GM21737 (cell line): ENCODE measurements around the gene KLHL20.
"Not testable (repeated sequence)": the region's sequence is repeated elsewhere in the genome, so short reads cannot be mapped to it uniquely, and the experiment has no call there.

Source experiments
- ATAC-seq: cut with Tn5 transposase; IDR thresholded peaks from one replicate; pipeline ENCODE4 v1.9.1; 2021; ENCODE audit warnings: mild to moderate bottlenecking, moderate library complexity; ENCODE audit not compliant: unreplicated experiment

Gene KLHL20

GRCh38 chr1:173714759-173715537 lies at the start of gene KLHL20:
KLHL20 (plus strand) TSS chr1:173714981; CDS start chr1:173716044, 1,063 bp downstream.
- peak; percentile 93 for ATAC-seq

GRCh38 chr1:173666646-173667045 lies 48.1 kb upstream of the KLHL20 start:
- ATAC-seq: no peak

- no peak for ATAC-seq
Observed at GRCh38 chr1:173669491-173669941, 45.3 kb upstream of the KLHL20 start, which contains the start of gene ANKRD45. ANKRD45 (minus strand) TSS chr1:173669851; CDS start chr1:173659418, 10,433 bp downstream.

GRCh38 chr1:173674496-173674895 lies 40.3 kb upstream of the KLHL20 start:
- not testable (repeated sequence) for ATAC-seq

- not testable (repeated sequence) for ATAC-seq
Observed at GRCh38 chr1:173680152-173680551, 34.6 kb upstream of the KLHL20 start.

- ATAC-seq: no peak
Observed at GRCh38 chr1:173682184-173682583, 32.6 kb upstream of the KLHL20 start.

- not testable (repeated sequence) for ATAC-seq
Observed at GRCh38 chr1:173683838-173684237, 30.9 kb upstream of the KLHL20 start.

GRCh38 chr1:173685121-173685520 lies 29.7 kb upstream of the KLHL20 start:
- not testable (repeated sequence) for ATAC-seq

- ATAC-seq: no peak
Observed at GRCh38 chr1:173688300-173688699, 26.5 kb upstream of the KLHL20 start.

- no peak for ATAC-seq
Observed at GRCh38 chr1:173693238-173693637, 21.5 kb upstream of the KLHL20 start.

GRCh38 chr1:173701299-173701698 lies 13.5 kb upstream of the KLHL20 start:
- ATAC-seq: not testable (repeated sequence)

- no peak for ATAC-seq
Observed at GRCh38 chr1:173702736-173703135, 12.0 kb upstream of the KLHL20 start.

- ATAC-seq: no peak
Observed at GRCh38 chr1:173705117-173705516, 9.7 kb upstream of the KLHL20 start.

GRCh38 chr1:173708787-173709186 lies 6.0 kb upstream of the KLHL20 start:
- ATAC-seq: no peak

GRCh38 chr1:173714441-173714758 lies 381 bp upstream of the KLHL20 start:
- ATAC-seq: no peak

GRCh38 chr1:173715538-173715844 lies 710 bp downstream of the KLHL20 start:
- no peak for ATAC-seq

- ATAC-seq: no peak
Observed at GRCh38 chr1:173717238-173717637, 2.5 kb downstream of the KLHL20 start.

GRCh38 chr1:173731331-173731730 lies 16.6 kb downstream of the KLHL20 start:
- ATAC-seq: not testable (repeated sequence)

- ATAC-seq: no peak
Observed at GRCh38 chr1:173733912-173734311, 19.1 kb downstream of the KLHL20 start.

- not testable (repeated sequence) for ATAC-seq
Observed at GRCh38 chr1:173736104-173736503, 21.3 kb downstream of the KLHL20 start.

GRCh38 chr1:173742203-173742886 lies 27.6 kb downstream of the KLHL20 start:
- ATAC-seq: no peak

- ATAC-seq: no peak
Observed at GRCh38 chr1:173744651-173745050, 29.9 kb downstream of the KLHL20 start.
